Mucosa of stomach (tissue), 1 donor: Measurements from ENCODE around the gene REXO5.

Source experiments
- H3K27me3 ChIP-seq: one replicate; pipeline ENCODE4 v1.7.0; 2013; ENCODE audit warnings: mild to moderate bottlenecking, low read length; ENCODE audit not compliant: control insufficient read depth, insufficient read depth
- H3K36me3 ChIP-seq: one replicate; pipeline ENCODE4 v1.7.0; 2013; ENCODE audit warnings: low read length; ENCODE audit not compliant: control insufficient read depth, insufficient read depth
- H3K4me1 ChIP-seq: one replicate; pipeline ENCODE4 v1.7.0; 2013; ENCODE audit warnings: mild to moderate bottlenecking, low read length; ENCODE audit not compliant: control insufficient read depth, insufficient read depth
- H3K4me3 ChIP-seq: one replicate; pipeline ENCODE4 v1.7.0; 2013; ENCODE audit warnings: low read length
- H3K9ac ChIP-seq: one replicate; pipeline ENCODE4 v1.7.0; 2013; ENCODE audit warnings: mild to moderate bottlenecking, low read length, moderate library complexity
- H3K9me3 ChIP-seq: one replicate; pipeline ENCODE4 v1.7.0; 2013; ENCODE audit warnings: mild to moderate bottlenecking, low read length, moderate library complexity; ENCODE audit not compliant: control insufficient read depth
- donor health status: Pancreatic carcinoma.

REXO5 gene

DNA sequence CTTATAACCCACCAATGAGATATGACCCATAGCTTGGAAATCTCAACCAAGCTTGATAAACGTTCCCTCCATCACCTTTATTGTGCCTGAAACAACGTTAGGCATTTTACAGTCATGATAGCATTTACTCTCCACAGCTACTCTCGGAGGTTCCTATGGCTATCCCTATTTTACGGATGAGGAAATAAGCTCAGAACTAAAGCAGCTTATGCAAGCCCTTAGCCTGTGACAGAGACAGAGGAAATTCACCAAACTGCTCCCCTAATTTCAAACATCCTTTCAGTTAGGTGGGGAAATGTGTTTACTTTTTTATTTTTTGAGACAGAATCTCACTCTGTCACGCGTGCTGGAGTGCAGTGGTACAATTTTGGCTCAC is 75.2 kb downstream of the REXO5 start:
- peaks cover 29% of the 10 kb centered on the region for H3K4me1 ChIP-seq
- no peak overlapping the region for H3K9ac ChIP-seq
- H3K4me3 ChIP-seq = no peak overlapping the region
- H3K36me3 ChIP-seq = no peaks in the 10 kb centered on the region
- no peaks in the 10 kb centered on the region for H3K9me3 ChIP-seq
- no peaks in the 10 kb centered on the region for H3K27me3 ChIP-seq

DNA sequence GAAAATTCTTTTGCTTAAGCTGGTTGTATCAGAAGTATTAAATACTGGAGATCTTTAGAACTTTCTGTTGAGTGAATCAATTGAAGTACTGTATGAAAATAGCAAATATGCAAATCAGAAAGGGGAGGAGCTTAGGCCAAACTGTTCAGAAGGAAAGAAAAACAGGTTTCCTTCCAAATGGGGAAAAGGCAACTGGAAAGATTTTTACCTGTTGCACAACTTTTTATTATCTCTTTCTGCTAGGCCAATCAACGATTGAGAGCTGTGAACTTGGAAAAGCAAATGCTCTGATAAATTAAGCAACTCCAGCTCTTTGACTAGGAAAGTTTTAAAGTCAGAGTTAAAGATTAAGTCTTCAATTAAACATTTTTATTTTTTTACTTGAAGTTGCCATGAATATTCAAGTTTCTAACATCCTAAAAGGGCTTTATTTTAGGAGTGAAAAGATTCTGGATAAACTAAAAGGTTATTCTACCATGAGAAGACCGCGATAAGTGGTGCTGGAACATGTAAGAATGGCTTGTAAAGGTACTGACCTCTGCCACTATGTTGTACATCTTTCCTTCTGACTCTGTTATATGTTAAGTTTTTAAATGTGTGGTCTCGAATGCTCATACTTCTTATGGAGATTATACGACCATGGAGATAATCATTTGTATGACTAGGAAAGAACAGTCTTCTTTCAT is 77.4 kb downstream of the REXO5 start:
- Histone ChIP-seq H3K9me3 (no peaks in the 10 kb centered on the region), H3K4me1 (peaks cover 27% of the 10 kb centered on the region), H3K9ac (no peak overlapping the region), H3K27me3 (no peaks in the 10 kb centered on the region), H3K4me3 (no peak overlapping the region), H3K36me3 (no peaks in the 10 kb centered on the region)

DNA sequence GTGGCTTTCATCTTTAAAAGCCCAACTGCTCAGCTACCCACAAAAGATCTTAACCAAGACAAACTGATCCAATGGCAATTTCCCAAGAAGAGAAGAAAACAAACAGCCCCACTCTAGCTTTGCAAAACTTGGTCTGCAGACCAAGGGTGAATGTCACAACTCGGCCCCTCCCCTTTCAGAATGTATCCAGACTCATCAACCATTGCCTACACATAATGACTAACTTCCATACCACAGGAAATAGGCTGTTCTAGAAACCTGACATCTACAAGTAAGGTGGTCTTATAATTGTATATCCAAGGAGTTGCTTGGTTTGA is 77.9 kb downstream of the REXO5 start:
- no peaks in the 10 kb centered on the region for H3K9me3 ChIP-seq
- H3K4me1 ChIP-seq = peaks cover 22% of the 10 kb centered on the region
- H3K27me3 ChIP-seq = no peaks in the 10 kb centered on the region
- no peaks in the 10 kb centered on the region for H3K36me3 ChIP-seq
- no peak overlapping the region for H3K4me3 ChIP-seq
- no peak overlapping the region for H3K9ac ChIP-seq

DNA sequence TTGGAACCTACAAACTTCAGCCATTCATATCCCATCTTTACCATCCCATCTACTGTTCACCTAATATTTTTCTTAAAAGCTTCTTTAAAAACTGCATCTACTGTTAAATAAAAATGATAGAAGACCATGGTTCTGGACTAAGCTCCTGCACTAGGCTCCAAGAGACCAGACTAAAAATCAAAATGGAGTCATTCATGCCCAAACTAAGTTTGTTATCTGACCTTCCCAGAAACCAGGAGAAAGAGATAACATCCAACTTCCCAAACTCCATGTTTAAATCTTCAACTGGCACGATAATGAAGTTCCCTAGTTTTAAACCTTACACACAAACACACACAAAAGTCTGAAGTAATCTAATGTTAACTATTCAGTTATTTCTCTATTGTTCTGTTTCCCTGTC is 80.0 kb downstream of the REXO5 start:
- Histone ChIP-seq H3K36me3 (no peaks in the 10 kb centered on the region), H3K4me1 (peaks cover 13% of the 10 kb centered on the region), H3K27me3 (no peaks in the 10 kb centered on the region), H3K9ac (no peak overlapping the region), H3K4me3 (no peak overlapping the region), H3K9me3 (no peaks in the 10 kb centered on the region)

DNA sequence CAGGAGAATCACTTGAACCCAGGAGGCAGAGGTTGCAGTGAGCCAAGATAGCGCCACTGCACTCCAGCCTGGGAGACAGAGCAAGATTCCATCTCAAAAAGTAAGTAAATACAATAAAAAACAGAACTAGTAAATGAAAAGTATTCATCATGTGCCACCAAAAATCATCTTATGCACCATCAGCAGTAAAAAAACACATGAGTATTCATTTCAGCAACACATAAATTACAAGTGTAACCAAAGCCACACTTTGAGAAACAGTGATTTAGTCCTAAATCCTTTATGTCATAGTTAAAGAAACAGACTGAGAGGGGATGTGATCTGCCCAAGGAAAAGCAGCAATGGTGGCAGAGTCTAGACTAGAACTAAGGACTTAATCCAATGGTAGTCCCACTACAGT is 80.9 kb downstream of the REXO5 start:
- Histone ChIP-seq H3K4me3 (no peak overlapping the region), H3K4me1 (peaks cover 7% of the 10 kb centered on the region), H3K9me3 (no peaks in the 10 kb centered on the region)

DNA sequence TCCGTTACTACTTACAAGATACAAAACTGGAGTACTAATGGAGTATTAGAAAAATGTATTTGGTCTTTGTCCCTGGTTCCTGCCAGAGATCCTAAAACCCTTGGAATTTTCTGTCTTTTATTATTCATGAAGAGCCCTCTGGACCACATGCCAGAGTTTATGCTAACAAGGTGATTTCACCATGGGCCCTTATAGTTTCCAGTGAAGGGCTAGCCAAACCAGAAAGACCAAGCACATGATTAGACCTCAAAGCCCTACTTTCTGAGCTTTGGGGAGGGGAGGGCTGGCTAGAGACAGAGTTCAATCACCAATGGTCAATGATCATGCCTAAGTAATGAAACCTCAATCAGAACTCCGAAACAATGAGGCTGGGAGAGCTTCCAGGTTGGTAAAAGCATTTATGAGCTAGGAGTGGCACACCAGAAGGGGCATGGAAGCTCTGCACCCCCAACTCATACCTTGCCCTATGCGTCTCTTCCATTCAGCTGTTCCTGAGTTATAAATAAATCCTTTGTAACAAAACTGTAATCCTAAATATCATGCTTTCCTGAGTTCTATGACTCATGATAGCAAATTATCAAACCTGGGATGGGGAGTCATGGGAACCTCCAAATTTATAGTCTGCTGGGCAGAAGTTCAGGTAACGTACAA is 83.4 kb downstream of the REXO5 start:
- Histone ChIP-seq H3K9ac (no peak overlapping the region), H3K27me3 (no peaks in the 10 kb centered on the region), H3K9me3 (no peaks in the 10 kb centered on the region)

More for the DNA sequence above, 80.9 kb downstream of the REXO5 start:
- Histone ChIP-seq H3K27me3 (no peaks in the 10 kb centered on the region), H3K9ac (no peak overlapping the region), H3K36me3 (no peaks in the 10 kb centered on the region)

DNA sequence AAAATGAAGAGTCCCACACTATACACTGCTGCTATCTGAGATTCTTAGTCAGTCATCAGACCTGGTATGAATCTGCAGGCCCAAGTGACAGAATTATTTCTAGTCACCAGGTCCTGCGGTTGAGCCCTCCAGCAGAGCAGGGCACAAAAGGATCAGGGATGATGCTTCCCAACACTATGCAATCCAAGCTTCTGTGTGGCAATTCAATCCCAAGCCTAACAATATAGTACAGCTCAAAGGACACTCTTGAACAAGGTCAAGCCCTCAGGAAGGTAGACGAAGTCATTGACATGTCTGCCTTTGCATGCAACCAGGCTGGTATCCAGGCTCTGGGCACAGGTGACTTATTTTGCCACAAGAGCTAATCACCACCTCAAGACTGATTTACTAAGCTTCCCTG is 88.1 kb downstream of the REXO5 start:
- H3K9ac ChIP-seq = no peak overlapping the region
- H3K4me3 ChIP-seq = no peak overlapping the region
- no peaks in the 10 kb centered on the region for H3K36me3 ChIP-seq
- H3K9me3 ChIP-seq = no peaks in the 10 kb centered on the region
- H3K4me1 ChIP-seq = peaks cover 18% of the 10 kb centered on the region
- no peaks in the 10 kb centered on the region for H3K27me3 ChIP-seq

More for the DNA sequence above, 83.4 kb downstream of the REXO5 start:
- no peaks in the 10 kb centered on the region for H3K36me3 ChIP-seq
- no peak overlapping the region for H3K4me3 ChIP-seq
- no peaks in the 10 kb centered on the region for H3K4me1 ChIP-seq

DNA sequence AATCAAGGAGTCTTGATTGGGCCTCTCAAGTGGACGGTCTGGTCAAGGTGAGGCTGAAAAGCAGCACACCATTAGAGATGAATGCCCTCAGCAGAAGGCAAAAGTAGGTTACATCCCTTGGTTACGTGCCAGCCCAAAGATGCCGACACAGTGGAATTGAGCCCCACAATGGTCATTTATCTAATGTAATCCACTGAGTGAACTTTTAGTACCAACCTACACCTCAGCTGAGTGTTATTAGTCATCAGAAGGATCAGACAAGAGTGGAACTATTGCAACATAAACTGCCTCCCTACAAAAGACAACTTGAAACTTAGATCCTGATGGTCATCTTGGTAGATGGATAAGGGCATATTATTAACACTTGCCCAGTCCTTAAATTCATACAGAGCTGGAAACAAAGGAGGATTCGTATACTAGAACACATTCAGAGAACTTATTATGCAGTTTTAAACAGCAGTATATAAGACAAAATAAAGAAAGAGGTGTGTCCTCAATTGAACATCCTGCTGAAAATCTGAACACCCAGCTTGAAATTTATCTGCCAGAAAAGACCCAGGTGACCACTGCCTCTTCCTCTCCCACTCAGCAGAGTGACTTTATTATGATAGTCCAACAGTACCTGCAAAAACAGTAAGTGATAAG is 91.0 kb downstream of the REXO5 start:
- no peak overlapping the region for H3K4me3 ChIP-seq
- no peaks in the 10 kb centered on the region for H3K9me3 ChIP-seq
- no peaks in the 10 kb centered on the region for H3K27me3 ChIP-seq
- peaks cover 28% of the 10 kb centered on the region for H3K4me1 ChIP-seq
- no peaks in the 10 kb centered on the region for H3K36me3 ChIP-seq
- no peak overlapping the region for H3K9ac ChIP-seq

DNA sequence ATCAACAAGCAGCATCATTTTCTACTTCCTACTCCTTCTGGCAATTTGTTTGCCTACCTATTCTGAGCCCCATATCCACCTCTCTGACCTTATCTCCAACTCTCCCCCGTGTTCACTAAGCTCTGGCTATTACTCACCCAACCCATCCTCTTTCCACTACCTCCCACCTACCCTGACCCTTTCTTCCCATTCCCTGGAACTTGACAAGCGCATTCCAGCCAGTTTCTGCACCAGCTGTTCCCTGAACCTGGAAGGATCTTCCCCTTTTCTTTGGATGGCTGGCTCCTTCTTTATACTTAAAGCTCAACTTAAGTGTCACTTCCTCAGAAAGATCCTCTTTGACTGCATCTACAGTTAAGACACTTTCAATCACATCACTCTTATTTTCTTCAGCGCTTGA is 91.6 kb downstream of the REXO5 start:
- Histone ChIP-seq H3K9me3 (no peaks in the 10 kb centered on the region), H3K9ac (no peak overlapping the region), H3K4me1 (peaks cover 32% of the 10 kb centered on the region), H3K4me3 (no peak overlapping the region), H3K36me3 (no peaks in the 10 kb centered on the region), H3K27me3 (no peaks in the 10 kb centered on the region)

DNA sequence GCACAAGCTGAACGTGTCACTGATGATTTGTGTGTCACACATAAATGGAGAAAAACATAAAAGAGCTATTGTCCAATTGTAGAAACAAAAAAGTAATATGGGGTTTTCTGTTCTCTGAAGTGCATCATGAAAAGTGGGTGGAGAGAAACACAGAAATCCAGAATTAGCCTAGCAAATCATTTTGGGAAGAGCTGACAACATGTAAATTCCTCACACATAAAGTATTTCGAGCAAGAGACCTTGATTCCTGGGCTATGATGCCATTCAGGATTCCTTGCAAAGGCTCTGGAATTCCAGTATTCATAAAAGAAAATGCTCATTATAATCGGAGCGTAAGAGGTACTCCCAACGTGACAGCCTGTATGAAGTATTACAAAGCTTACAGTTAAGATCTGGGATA is 92.7 kb downstream of the REXO5 start:
- H3K27me3 ChIP-seq = no peaks in the 10 kb centered on the region
- H3K4me3 ChIP-seq = peak overlapping the region; percentile 53
- H3K9me3 ChIP-seq = no peaks in the 10 kb centered on the region
- H3K9ac ChIP-seq = peak overlapping the region; percentile 93
- no peaks in the 10 kb centered on the region for H3K36me3 ChIP-seq
- peaks cover 39% of the 10 kb centered on the region for H3K4me1 ChIP-seq
